ES-I3 (cell line): ENCODE data around the gene TCF25.

Experiments used
- H3K36me3 ChIP-seq: 2 replicates; pipeline ENCODE4 v1.6.1; 2013; ENCODE audit warnings: mild to moderate bottlenecking, low read length, control low read depth, moderate library complexity; ENCODE audit not compliant: insufficient read depth
- H3K4me1 ChIP-seq: 2 replicates; pipeline ENCODE4 v1.6.1; 2013; ENCODE audit warnings: mild to moderate bottlenecking, control low read depth, low read length; ENCODE audit not compliant: insufficient read depth
- H3K9ac ChIP-seq: 2 replicates; pipeline ENCODE4 v1.6.1; 2013; ENCODE audit warnings: low read depth, mild to moderate bottlenecking, low read length, moderate library complexity
- H3K9me3 ChIP-seq: 2 replicates; pipeline ENCODE4 v1.6.1; 2013; ENCODE audit warnings: mild to moderate bottlenecking, low read length, moderate library complexity; ENCODE audit not compliant: control insufficient read depth, insufficient read depth

TCF25 gene

GRCh38 chr16:89957216-89957785 lies 83.9 kb downstream of the TCF25 start:
- Histone ChIP-seq H3K9me3 (no peaks in the 10 kb centered on the region), H3K9ac (no peak overlapping the region)

GRCh38 chr16:89958068-89958467 lies 84.7 kb downstream of the TCF25 start:
- H3K9ac ChIP-seq, result no peak overlapping the region
- 0 out of 2 replicates have a peak, but pooled peaks cover 3% of the 10 kb centered on the region for H3K4me1 ChIP-seq
- no peaks in the 10 kb centered on the region for H3K9me3 ChIP-seq
- H3K36me3 ChIP-seq, result peaks cover 4% of the 10 kb centered on the region

More at GRCh38 chr16:89957216-89957785, 83.9 kb downstream of the TCF25 start:
- Histone ChIP-seq H3K36me3 (peaks cover 4% of the 10 kb centered on the region), H3K4me1 (0 out of 2 replicates have a peak, but pooled peaks cover 3% of the 10 kb centered on the region)

GRCh38 chr16:89958596-89958995 lies 85.2 kb downstream of the TCF25 start:
- Histone ChIP-seq H3K4me1 (0 out of 2 replicates have a peak, but pooled peaks cover 3% of the 10 kb centered on the region), H3K9ac (no peak overlapping the region), H3K36me3 (peaks cover 4% of the 10 kb centered on the region), H3K9me3 (no peaks in the 10 kb centered on the region)

- Histone ChIP-seq H3K9ac (no peak overlapping the region), H3K36me3 (peaks cover 4% of the 10 kb centered on the region), H3K9me3 (no peaks in the 10 kb centered on the region), H3K4me1 (0 out of 2 replicates have a peak, but pooled peaks cover 3% of the 10 kb centered on the region)
These were observed 87.6 kb downstream of the TCF25 start for GRCh38 chr16:89960966-89961365.
